Measurements from ENCODE around the gene USH1G. TPM values are rescaled to one million over a fixed set of nuclear protein-coding genes. Genes with fewer than 3 reads are reported as not detected.

Gene USH1G
- polyA plus RNA-seq, 1 donor from 2014 or later, result not detected

GRCh38 chr17:74888469-74888868, 34.6 kb downstream of the USH1G start:
- peaks cover 23% of the 10 kb centered on the region for H3K27me3 ChIP-seq (ENCODE audit: insufficient read depth, low read depth, low read length)

GRCh38 chr17:74883241-74883745, 39.8 kb downstream of the USH1G start:
- Histone ChIP-seq H3K36me3 (ENCODE audit: insufficient read depth, low read length) (no peaks in the 10 kb centered on the region), H4K20me1 (ENCODE audit: insufficient read depth) (no peaks in the 10 kb centered on the region), H3K9me2 (ENCODE audit: insufficient read depth, low read length) (no peaks in the 10 kb centered on the region), H3K9ac (ENCODE audit: low read length) (no peak overlapping the region), H3K4me3 (ENCODE audit: low read length) (no peak overlapping the region), H3K79me2 (replicated peaks; ENCODE audit: insufficient read depth, low read length) (no peaks in the 10 kb centered on the region), H3K4me2 (ENCODE audit: low read length) (no peak overlapping the region), H3K27me3 (ENCODE audit: insufficient read depth, low read depth, low read length) (no peaks in the 10 kb centered on the region), H3K9me3 (ENCODE audit: low read length) (no peaks in the 10 kb centered on the region), H3F3A (ENCODE audit: insufficient read depth, low read length, poor library complexity, severe bottlenecking) (no peaks in the 10 kb centered on the region), H3K27ac (ENCODE audit: low read length) (no peak overlapping the region), H2AFZ (ENCODE audit: low read depth, low read length) (no peak overlapping the region)
- TF ChIP-seq POLR2AphosphoS5 (IDR thresholded peaks at IDR 0.05) (no peak), SMC3 (conservative IDR thresholded peaks at IDR 0.05; ENCODE audit: poor library complexity) (no peak), TAF1 (IDR thresholded peaks at IDR 0.05; ENCODE audit: low read depth) (no peak), REST (IDR thresholded peaks at IDR 0.05; ENCODE audit: borderline replicate concordance) (no peak), CTCF (IDR thresholded peaks at IDR 0.05; ENCODE audit: poor library complexity, severe bottlenecking) (no peak)

More at GRCh38 chr17:74888469-74888868, 34.6 kb downstream of the USH1G start:
- no peak overlapping the region for H3K27ac ChIP-seq (ENCODE audit: low read length)
- no peak overlapping the region for H3K4me2 ChIP-seq (ENCODE audit: low read length)
- no peaks in the 10 kb centered on the region for H3K79me2 ChIP-seq (replicated peaks; ENCODE audit: insufficient read depth, low read length)
- no peak overlapping the region for H2AFZ ChIP-seq (ENCODE audit: low read depth, low read length)
- H3K9me2 ChIP-seq (ENCODE audit: insufficient read depth, low read length), result no peaks in the 10 kb centered on the region
- H3K36me3 ChIP-seq (ENCODE audit: insufficient read depth, low read length), result no peaks in the 10 kb centered on the region
- H3F3A ChIP-seq (ENCODE audit: insufficient read depth, low read length, poor library complexity, severe bottlenecking), result no peaks in the 10 kb centered on the region
- no peak overlapping the region for H3K9ac ChIP-seq (ENCODE audit: low read length)
- no peak overlapping the region for H3K4me3 ChIP-seq (ENCODE audit: low read length)
- TF ChIP-seq REST (IDR thresholded peaks at IDR 0.05; ENCODE audit: borderline replicate concordance) (no peak), EZH2 (IDR thresholded peaks at IDR 0.05; ENCODE audit: borderline replicate concordance, insufficient read depth, low read length, poor library complexity, severe bottlenecking) (no peak), POLR2AphosphoS5 (IDR thresholded peaks at IDR 0.05) (no peak), RAD21 (conservative IDR thresholded peaks at IDR 0.05) (no peak), MXI1 (conservative IDR thresholded peaks at IDR 0.05; ENCODE audit: poor library complexity, severe bottlenecking) (no peak), SMC3 (conservative IDR thresholded peaks at IDR 0.05; ENCODE audit: poor library complexity) (no peak), CTCF (IDR thresholded peaks at IDR 0.05; ENCODE audit: poor library complexity, severe bottlenecking) (no peak), EP300 (conservative IDR thresholded peaks at IDR 0.05; ENCODE audit: poor library complexity, severe bottlenecking) (no peak), TAF1 (IDR thresholded peaks at IDR 0.05; ENCODE audit: low read depth) (no peak)
- H3K9me3 ChIP-seq (ENCODE audit: low read length), result no peaks in the 10 kb centered on the region
- no peaks in the 10 kb centered on the region for H4K20me1 ChIP-seq (ENCODE audit: insufficient read depth)

All from neural cell (in vitro differentiated cells).